Stimulated activated CD4-positive, alpha-beta T cell treated with anti-CD3 and anti-CD28 coated beads, Interleukin-2, amount 100 ng/mL, for 4 hours (primary cell): ENCODE data around the gene CHEK1.
A peak's percentile ranks its signal among the peaks of the same experiment; 100 is the strongest.
"Not testable (repeated sequence)": the region's sequence is repeated elsewhere in the genome, so short reads cannot be mapped to it uniquely, and the experiment has no call there.

Experiments
- DNase-seq: peaks from one replicate; pipeline ENCODE4 v3.0.0-alpha.2; 2020; ENCODE audit warnings: low read depth

The CHEK1 gene

DNA sequence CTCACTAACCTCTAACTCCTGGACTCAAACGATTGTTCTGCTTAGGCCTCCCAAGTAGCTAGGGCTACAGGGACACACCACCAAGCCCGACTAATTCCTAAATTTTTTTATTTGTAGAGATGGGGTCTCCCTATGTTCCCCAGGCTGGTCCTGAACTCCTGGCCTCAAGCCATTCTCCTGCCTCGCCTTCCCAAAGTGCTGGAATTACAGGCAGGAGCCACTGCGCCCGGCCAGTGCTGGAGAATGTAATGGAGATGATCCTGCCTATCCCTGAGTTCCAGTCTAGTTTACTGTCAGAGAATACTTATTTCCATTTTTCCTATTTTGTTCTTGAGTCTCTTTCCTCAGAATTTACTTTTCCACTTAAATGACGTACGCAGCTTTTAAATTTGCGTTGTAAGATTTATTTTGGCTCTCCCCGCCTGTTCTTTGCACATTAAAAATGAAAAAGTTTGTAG, at the start of gene CHEK1:
Gene CHEK1, plus strand, starts transcription at position 408 of the 458 bp plus-strand sequence. CDS start 1,606 bp downstream, outside the sequence.
- no peak for DNase-seq

DNA sequence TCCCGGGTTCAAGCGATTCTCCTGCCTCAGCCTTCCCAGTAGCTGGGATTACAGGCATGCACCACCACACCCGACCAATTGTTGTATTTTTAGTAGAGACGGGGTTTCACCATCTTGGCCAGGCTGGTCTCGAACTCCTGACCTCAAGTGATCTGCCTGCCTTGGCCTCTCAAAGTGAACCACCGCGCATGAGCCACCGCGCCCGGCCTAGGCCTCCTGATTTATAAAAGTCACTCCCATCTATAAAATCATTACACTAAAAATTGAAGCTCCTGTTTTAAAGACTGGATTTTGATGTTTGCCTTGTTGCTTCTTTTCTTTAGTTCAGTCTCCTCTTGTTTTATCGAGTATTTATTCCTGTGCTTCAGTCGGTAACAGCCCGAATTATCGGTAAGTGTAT, 47.8 kb upstream of the CHEK1 start:
- not testable (repeated sequence) for DNase-seq

DNA sequence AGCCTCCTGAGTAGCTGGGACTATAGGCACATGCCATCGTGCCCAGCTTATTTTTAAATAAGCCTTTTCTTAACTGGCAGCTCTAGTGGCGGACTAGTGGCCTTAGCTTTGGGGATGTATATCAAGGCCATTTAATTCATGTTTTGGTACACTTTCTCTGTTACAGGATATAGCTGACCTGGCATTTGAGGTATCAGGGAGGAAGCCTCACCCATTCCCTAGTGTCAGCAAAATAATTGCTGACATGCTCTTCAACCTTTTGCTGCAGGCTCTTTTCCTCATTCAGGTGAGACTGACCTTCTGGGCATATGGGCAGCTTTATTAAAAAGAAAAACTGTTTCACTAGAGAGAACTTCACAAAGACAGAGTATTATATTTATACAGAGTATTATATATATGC, 46.2 kb upstream of the CHEK1 start:
- DNase-seq: no peak

DNA sequence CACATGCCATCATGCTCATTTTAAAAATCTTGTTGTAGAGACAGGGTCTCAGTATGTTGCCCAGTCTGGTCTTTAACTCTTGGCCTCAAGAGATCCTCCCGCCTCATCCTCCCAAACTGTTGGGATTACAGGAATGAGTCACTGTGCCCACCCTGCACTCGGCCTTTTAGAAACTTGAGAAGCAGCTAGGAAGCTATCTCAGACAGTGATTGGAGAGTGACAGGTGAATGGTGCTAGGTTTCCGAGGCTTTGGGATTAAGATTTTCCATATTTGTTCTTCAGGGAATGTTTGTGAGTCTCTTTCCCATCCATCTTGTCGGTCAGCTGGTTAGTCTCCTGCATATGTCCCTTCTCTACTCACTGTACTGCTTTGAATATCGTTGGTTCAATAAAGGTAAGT, 45.2 kb upstream of the CHEK1 start:
- DNase-seq: no peak

DNA sequence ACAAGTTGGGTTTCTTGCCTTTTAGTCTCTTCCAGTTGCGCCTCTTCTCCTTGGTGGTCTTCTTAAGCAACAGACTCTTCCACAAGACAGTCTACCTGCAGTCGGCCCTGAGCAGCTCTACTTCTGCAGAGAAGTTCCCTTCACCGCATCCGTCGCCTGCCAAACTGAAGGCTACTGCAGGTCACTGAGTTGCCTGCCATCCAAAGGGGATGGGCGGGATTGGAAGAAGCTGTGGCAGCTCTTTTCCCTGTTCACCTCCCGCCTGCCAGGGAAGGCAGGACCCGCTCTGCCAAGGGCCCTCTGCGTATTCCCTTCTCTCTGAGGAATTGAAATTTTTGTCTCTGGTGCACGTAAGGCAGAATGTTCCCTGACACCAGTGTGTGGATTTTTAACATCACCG, 41.5 kb upstream of the CHEK1 start:
- no peak for DNase-seq

DNA sequence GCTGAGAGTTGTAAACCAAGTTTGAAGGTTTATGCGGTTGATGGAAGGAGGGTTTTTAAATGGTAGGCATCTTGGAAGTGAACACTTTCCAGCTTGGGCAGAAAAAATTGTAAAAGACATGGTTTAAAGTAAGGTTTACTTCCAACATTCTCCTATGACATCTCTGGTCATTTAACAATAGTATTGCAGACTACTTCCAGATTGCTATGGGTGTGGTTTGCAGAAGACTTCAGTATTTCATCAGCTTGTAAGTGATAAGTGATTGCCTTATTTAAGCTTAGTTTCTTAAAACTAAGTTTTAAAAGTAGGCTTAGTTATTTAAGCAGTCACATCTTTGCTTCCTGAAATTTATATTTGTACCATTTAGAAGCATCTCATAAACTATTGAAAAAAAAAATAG, 39.5 kb upstream of the CHEK1 start:
- no peak for DNase-seq

DNA sequence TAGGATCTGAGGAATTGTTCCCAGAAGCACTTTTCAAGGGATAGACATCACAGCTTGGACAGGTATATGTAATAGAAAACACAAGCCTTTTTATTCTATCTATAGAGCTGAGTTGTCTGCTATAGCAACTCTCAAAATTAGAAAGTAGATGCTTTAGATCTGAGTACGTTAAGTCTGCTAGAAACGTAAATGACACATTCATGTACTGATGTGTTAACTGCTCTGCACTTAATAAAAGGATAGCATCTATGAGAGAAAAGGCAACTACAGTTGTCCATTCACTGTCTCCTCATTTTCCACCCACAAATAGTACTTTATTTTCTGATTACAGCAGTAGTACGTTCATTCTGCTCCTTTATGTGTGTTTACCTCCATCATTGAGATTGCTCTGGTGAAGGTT, 38.3 kb upstream of the CHEK1 start:
- DNase-seq: no peak

DNA sequence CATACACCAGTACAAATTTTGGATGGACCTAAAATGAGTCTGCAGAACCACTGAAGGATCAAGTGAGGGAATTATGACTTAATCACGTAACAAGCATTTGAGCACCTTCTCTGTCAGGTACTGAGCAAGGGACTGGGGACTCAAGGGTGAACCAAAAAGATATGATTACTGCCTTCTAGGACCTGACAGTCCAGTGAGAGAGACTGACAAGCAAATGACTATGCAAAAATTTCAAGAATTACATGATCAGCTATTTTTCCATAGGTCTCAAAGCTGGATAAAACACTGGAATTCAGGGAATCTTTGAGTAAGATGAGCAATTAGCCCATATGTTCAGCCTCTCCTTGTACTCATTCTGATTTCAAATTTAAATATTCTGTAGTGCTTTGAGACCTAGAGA, 37.5 kb upstream of the CHEK1 start:
- DNase-seq: no peak

DNA sequence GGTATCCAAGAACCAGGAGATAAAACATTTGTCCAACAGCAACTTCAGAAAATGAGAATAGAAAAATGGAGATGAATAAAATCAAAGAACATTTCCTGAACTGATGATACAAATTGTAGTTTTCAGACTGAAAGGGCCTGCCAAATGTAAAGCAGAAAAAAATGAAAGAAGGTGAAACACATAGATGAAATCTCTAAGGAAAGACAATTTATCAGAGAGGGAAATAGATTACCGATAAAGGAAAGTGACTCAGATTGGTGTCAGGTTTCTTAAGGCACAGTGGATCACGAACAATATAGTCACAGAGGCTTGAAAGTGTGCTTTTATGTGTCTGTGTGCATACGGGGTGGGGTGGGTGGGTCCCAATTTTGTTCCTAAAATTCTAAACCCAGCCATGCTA, 36.5 kb upstream of the CHEK1 start:
- no peak for DNase-seq

DNA sequence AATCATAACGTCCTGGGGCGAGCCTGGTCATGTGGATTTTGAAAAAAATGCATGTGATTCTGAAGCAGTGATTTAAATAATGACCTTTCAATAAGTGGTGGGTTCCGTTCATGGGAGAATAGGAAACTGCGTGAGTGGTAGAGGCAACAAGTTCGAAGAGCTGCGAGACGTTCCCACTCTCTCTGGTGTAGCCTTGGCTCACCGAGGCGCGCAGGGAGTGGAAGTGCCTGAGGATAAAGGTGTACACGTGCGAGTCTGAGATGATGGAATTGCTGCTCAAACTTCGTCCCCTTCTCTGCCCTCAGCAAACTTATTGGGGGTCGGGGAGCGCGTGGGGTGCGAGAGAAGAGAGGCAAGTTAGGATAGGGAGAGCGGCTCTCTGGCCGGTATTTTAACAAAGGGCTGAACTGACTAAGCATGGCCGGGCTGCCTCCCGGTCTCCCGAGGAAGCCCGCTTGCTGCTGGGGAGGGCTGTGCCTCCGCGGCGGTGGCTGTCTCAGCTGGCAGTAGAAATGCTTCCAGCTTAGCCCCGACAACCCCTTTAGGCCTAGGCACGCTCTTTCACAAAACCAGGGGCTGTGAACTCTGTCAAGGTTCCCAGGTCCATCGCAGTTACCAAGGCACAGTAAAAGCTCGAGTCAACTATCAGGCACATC, 33.2 kb upstream of the CHEK1 start:
- peak; percentile 10 for DNase-seq

DNA sequence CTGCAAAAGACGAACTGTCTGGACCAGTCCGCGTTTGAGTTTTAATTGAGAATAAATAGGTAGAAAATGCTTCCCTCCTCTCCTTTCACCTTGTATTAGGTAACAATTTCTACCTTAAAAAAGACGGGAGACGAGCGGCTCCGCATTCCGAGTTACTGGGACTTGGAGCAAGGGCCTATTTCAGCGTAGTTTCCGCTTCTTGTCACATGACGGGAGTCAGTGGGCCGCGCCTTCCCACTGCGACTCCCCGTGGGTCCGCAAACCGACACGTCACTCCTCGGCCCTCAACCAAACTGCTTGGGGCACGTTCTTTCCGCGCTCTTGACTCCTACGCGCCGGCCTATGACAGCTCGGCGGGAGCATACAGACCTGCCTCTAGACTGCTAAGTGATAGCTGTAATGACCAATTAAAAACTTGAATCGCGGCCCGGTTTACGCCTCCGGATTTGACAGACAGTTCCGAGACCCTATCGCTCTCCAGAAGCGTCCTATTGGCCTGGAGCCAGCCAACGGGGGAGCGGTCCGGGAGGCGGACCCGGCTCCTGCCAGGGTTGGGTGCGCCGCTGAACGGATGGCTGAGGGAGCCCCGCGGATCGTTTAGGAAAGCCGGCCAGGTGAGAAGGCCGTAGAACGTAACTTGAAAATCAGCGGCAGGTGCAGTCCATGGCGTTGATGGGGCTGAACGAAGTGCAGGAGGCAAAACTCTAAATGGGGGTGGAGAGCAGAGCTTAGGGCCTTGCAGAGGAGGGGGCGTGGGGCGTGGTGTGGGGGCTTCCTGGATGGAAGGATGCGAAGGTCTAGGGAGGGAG, 32.5 kb upstream of the CHEK1 start, which contains the start of gene STT3A:
Gene STT3A, plus strand, starts transcription at position 548 of the 809 bp plus-strand sequence. CDS start 3,064 bp downstream, outside the sequence.
- peak; percentile 97 for DNase-seq

DNA sequence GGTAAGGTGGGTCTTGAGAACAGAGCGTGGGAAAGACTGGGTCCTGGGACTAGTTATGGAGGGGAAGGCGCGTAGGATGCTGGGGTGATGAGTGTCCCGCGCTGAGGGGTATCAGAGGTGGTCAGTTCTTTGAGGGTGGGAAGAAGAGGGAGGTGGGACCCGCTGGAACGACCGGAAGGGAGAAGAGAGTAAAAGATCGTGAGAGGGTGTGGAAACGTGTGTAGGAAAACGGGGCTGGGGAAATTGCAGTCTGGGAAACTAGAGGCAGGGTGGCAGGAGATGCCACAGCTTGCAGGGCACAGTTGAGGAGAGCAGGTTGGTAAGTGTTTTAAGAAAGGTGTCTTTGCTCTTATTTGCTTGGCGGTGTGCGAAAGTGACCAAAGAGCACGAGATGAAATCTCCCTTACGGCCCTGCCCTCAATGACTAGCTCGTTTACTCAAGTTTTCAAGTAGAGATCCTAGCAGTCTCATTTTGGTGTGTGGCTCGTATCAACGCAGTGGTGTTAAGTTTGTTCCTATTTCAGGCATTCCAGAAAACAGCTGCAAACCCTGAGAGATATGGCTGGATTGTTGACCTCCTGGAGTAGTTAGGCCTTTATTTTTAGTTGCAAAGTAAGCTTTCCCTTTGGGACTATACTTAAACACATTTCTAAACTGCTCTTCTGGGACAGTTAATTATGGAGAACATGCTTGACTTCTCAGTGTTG, 31.7 kb upstream of the CHEK1 start:
- no peak for DNase-seq

DNA sequence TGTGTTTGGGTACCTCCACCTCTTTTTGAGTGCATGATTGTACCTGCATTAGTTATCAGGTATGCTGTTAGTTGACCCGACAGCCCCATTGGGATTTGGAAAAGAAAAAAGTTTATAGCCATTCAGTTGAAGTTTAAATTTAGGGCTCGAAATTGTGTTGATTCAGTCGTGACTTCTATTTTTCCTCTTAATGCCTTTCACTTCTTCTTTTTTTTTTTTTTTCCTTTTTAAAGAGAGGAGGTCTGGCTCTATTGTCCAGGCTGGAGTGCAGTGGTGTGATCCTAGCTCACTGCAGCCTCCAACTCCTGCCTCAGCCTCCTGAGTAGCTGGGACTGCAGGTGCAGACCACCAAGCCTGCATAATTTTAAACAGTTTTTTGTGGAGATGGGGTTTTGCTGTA, 30.0 kb upstream of the CHEK1 start:
- no peak for DNase-seq

DNA sequence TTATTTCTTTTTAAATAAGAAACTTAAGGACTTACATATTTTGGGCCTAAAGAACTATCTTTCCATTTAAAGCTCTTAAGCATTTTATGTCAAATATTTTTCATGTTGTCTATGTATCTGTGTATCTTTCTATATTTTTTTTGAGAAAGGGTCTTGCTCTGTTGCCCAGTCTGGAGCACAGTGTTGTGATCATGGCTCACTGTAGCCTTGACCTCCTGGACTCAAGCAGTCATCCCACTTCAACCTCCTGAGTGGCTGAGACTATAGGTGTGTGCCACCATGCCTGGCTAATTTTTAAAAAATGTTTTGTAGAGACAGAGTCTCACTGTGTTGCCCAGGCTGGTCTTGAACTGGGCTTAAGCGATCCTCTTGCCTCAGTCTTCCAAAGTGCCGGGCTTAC, 24.3 kb upstream of the CHEK1 start:
- no peak for DNase-seq

DNA sequence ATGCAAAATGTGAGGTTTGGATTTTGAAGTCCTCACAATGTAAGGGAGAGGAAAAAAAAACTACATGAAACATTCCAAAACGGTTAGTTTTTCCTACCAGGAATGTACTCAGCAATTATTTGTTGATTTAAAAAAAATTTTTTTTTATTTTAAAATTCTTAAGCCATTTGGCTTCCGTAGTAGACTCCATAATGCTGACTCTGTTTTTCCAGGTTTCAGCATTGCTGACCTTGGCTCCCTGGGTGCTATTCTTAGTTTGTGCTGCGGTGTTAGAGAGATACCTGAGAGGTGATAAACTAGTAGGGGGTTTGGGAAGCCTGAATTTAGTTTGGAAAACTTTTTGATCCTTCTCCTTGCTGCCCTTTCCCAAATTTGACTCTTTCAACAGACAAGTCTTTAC, 21.8 kb upstream of the CHEK1 start:
- DNase-seq: no peak

DNA sequence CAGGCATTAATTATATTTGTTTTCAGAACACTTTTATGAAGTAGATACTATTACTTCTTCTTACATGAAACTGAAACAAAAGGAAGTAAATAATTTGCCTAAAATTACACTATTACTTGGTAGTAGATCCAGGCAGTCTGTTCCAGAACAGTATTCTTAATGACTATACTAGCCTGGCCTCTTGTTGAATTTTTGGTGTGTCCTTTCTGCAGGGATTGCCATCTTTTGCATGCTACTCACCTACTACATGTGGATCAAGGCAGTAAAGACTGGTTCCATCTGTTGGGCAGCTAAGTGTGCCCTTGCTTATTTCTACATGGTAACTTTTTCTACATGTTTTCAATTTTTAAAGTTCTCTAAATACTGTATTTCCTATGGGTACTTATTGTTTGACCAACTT, 19.5 kb upstream of the CHEK1 start:
- DNase-seq: no peak

DNA sequence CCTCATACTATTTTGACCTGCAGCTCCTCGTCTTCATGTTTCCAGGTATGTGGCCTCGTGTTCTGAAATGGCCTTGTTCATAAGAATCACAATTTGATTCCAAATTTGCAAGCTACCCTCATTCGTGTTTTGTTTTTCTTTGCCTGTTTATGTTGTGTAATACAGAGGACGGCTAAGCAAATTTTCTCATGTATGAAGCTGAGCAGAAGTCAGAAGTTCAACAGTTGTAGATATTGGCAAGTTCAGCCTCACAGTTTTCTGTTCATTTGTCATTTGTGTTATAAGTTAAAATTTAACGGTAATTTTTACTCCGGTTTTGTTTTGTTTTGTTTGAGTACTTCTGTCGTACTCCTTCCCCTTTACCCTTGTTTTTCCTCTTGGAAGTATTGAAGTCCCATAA, 15.4 kb upstream of the CHEK1 start:
- no peak for DNase-seq

DNA sequence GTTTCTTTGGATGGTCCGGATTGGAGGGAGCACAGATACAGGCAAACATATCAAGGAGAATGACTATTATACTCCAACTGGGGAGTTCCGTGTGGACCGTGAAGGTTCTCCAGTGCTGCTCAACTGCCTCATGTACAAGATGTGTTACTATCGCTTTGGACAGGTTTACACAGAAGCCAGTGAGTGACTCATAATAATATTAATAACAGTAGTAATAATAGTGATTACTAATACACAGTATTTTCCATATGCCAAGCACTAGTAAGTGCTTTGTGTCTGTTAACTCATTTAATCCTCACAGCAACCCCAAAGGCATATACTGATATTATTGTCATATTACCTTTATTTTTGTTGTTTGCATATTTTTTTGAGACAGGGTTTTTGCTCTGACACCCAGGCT, 6.6 kb upstream of the CHEK1 start:
- no peak for DNase-seq

DNA sequence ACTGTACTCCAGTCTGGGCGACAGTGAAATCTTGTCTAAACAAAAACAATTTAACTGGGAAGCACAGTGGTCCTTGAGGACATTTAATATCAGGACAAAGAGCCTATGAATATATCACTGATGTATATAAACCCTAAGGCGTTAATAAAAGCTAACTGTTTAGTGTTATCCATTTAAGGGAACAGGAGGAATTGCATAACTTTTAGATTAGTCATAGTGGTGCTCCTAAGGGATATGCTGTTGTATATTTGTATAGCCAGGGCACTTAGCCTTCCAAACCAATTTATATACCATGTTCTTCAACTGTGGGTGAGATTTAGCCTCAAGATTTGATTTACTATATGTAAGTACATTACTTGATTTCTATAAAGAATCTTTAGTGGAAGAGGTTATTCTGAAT, 3.0 kb upstream of the CHEK1 start:
- DNase-seq: no peak

DNA sequence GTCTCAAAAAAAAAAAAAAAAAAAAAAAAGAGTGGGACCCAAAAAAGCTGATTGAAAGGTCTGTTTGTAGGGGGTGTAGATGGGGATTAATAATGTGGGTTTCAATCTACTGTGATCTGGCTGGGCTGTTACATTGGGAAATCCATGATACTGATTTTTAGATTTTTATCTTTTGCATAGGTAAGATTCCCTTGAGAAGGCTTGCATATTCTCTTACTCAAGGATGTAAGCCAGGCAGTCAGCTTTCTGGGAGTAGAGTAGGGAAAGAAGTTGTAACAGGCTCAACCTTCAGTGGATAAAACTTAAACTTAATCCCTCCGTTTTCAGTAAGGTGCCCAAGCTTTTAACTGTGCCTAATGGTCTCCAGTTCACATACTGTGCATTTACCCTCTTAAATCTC, 1.9 kb upstream of the CHEK1 start:
- DNase-seq: no peak

DNA sequence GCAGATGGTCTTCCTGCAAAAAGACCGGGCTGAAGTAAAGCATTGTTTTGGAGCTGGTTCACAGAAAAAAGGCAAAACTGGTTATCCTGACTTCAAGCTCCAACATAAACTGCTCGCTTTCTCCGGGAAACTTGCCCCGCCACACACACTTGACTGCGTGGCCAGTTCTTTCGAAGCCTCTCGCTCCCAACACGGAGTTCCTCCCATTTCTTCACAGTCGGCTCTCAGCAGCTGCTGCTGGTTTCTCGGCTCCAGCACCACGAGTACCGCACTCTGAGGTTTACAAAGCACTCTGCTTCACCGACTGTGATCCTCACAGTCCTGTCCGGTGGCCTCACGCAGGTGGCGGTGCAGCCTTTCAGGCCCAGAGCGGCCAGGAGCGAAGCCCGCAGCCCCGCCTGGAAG, 264 bp downstream of the CHEK1 start:
- no peak for DNase-seq

DNA sequence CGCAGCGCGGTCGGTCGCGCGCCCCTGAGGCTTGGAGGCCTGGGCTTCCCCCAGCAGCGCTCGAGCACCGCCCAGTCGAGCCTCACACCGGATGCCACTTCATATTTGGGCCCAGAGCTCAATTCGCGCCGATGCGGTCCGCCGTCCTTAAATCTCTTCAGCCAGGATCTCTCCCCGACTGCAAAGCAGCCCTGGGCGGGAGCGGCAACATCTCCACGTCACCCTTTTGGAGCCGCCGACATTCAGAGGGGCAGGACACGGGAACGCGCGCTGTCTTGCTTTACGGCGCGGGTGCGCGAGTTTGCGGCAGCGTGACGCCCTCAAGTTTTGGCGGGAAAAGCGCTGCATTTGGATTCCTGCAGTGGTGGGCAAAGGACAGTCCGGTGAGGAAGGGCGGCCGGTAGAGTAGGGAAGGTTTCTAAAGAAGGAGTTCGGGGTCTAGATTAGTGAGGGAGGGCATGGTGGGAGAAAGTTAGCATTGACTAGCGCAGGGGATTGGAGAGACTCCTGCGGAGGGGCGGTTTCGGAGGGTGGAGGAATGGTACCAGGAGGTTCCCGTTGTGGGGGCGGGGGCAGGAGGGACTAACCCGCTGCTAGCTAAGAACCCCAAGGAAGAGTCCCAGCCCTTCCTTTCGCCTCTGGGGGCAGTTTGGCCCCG, 796 bp downstream of the CHEK1 start:
- DNase-seq: peak; percentile 74
